SK-N-SH treated with all-trans-retinoic acid at 6 μM for 48 hours (cell line): Measurements from ENCODE around the gene EHD1.

Experiments used
- ATAC-seq: fragments of 200-7000 bp; cut with Tn5 transposase; 3 replicates; pipeline ENCODE4 v1.9.1; 2020; ENCODE audit warnings: mild to moderate bottlenecking, moderate library complexity
- BACH2 ChIP-seq: fragments of 250-450 bp; sonication (Bioruptor Pico); IDR thresholded peaks from 2 replicates; pipeline ENCODE4 v1.9.0; 2021; ENCODE audit warnings: mild to moderate bottlenecking, borderline replicate concordance
- CREB5 ChIP-seq: fragments of 250-450 bp; sonication (Bioruptor Pico); IDR thresholded peaks from 2 replicates; pipeline ENCODE4 v1.5.1; 2020; ENCODE audit warnings: low read depth, mild to moderate bottlenecking, moderate library complexity
- CSDC2 ChIP-seq: fragments of 250-450 bp; sonication (Bioruptor Pico); IDR thresholded peaks from 2 replicates; pipeline ENCODE4 v1.5.0; 2020; ENCODE audit warnings: mild to moderate bottlenecking, moderate library complexity
- CSRNP3 ChIP-seq: fragments of 250-450 bp; sonication (Bioruptor Pico); IDR thresholded peaks from 2 replicates; pipeline ENCODE4 v1.5.1; 2021; ENCODE audit warnings: mild to moderate bottlenecking, moderate library complexity
- ESRRG ChIP-seq: fragments of 250-450 bp; sonication (Bioruptor Pico); IDR thresholded peaks from 2 replicates; pipeline ENCODE4 v1.6.1; 2021; ENCODE audit warnings: mild to moderate bottlenecking
- GLIS3 ChIP-seq: fragments of 250-450 bp; sonication (Bioruptor Pico); IDR thresholded peaks from 2 replicates; pipeline ENCODE4 v1.5.0; 2020; ENCODE audit warnings: mild to moderate bottlenecking, moderate library complexity
- OSR1 ChIP-seq: fragments of 250-450 bp; sonication (Bioruptor Pico); IDR thresholded peaks from 2 replicates; pipeline ENCODE4 v1.8.0; 2022; ENCODE audit warnings: moderate library complexity, mild to moderate bottlenecking, inconsistent platforms
- PATZ1 ChIP-seq: fragments of 250-450 bp; sonication (Bioruptor Pico); IDR thresholded peaks from 2 replicates; pipeline ENCODE4 v1.8.0; 2020; ENCODE audit warnings: mild to moderate bottlenecking, moderate library complexity, borderline replicate concordance
- POU6F1 ChIP-seq: fragments of 250-450 bp; sonication (Bioruptor Pico); IDR thresholded peaks from 2 replicates; pipeline ENCODE4 v1.8.0; 2021; ENCODE audit warnings: low read depth, mild to moderate bottlenecking, moderate library complexity, borderline replicate concordance
- RARB ChIP-seq: fragments of 250-450 bp; sonication (Bioruptor Pico); IDR thresholded peaks from 2 replicates; pipeline ENCODE4 v1.8.0; 2021; ENCODE audit warnings: mild to moderate bottlenecking, moderate library complexity
- TCF4 ChIP-seq: fragments of 250-450 bp; sonication (Bioruptor Pico); IDR thresholded peaks from 2 replicates; pipeline ENCODE4 v1.8.0; 2021; ENCODE audit warnings: mild to moderate bottlenecking, moderate library complexity, borderline replicate concordance
- TOX ChIP-seq: fragments of 250-450 bp; sonication (Bioruptor Pico); IDR thresholded peaks from 2 replicates; pipeline ENCODE4 v1.8.0; 2021; ENCODE audit warnings: mild to moderate bottlenecking, moderate library complexity, borderline replicate concordance
- TSHZ2 ChIP-seq: fragments of 250-450 bp; sonication (Bioruptor Pico); IDR thresholded peaks from 2 replicates; pipeline ENCODE4 v1.5.0; 2020; ENCODE audit warnings: mild to moderate bottlenecking, moderate library complexity
- ZC3H10 ChIP-seq: fragments of 250-450 bp; sonication (Bioruptor Pico); IDR thresholded peaks from 2 replicates; pipeline ENCODE4 v1.5.1; 2021; ENCODE audit warnings: mild to moderate bottlenecking, moderate library complexity
- ZFP3 ChIP-seq: fragments of 250-450 bp; sonication (Bioruptor Pico); IDR thresholded peaks from 2 replicates; pipeline ENCODE4 v1.5.0; 2020; ENCODE audit warnings: mild to moderate bottlenecking, moderate library complexity
- ZFP30 ChIP-seq: fragments of 450-650 bp; formaldehyde crosslinking; IDR thresholded peaks from 2 replicates; pipeline ENCODE4 v1.5.0; 2022; ENCODE audit warnings: mild to moderate bottlenecking, moderate library complexity
- ZNF565 ChIP-seq: fragments of 450-650 bp; formaldehyde crosslinking; conservative IDR thresholded peaks from 2 replicates; pipeline ENCODE4 v1.5.0; 2020; ENCODE audit warnings: low read depth, mild to moderate bottlenecking, moderate library complexity
- ZNF70 ChIP-seq: fragments of 450-650 bp; formaldehyde crosslinking; IDR thresholded peaks from 2 replicates; pipeline ENCODE4 v1.5.0; 2020; ENCODE audit warnings: mild to moderate bottlenecking, moderate library complexity
- ZNF8 ChIP-seq: fragments of 450-650 bp; formaldehyde crosslinking; IDR thresholded peaks from 2 replicates; pipeline ENCODE4 v1.5.0; 2020; ENCODE audit warnings: mild to moderate bottlenecking, moderate library complexity

EHD1 gene

GRCh38 chr11:64827451-64827839 is 51.0 kb downstream of the EHD1 start:
- TF ChIP-seq ZNF565 (CRISPR knock-in tag): no peak
- TF ChIP-seq TCF4 (CRISPR knock-in tag): no peak
- no peak for TF ChIP-seq ZFP30 (CRISPR knock-in tag)
- ATAC-seq: no peak

GRCh38 chr11:64826578-64827450 is 51.6 kb downstream of the EHD1 start:
- no peak for TF ChIP-seq ZNF565 (CRISPR knock-in tag)
- TF ChIP-seq POU6F1 (CRISPR knock-in tag): no peak
- no peak for TF ChIP-seq ZNF70 (CRISPR knock-in tag)
- no peak for TF ChIP-seq ZFP30 (CRISPR knock-in tag)
- no peak for TF ChIP-seq OSR1
- no peak for TF ChIP-seq CREB5 (CRISPR knock-in tag)
- no peak for TF ChIP-seq TSHZ2 (CRISPR knock-in tag)
- no peak for TF ChIP-seq CSRNP3
- no peak for TF ChIP-seq RARB (CRISPR knock-in tag)
- TF ChIP-seq PATZ1 (CRISPR knock-in tag): no peak
- no peak for TF ChIP-seq TOX (CRISPR knock-in tag)
- TF ChIP-seq TCF4 (CRISPR knock-in tag): no peak
- TF ChIP-seq ZC3H10 (CRISPR knock-in tag): no peak
- TF ChIP-seq CSDC2 (CRISPR knock-in tag): no peak
- TF ChIP-seq GLIS3 (CRISPR knock-in tag): no peak
- no peak for TF ChIP-seq ZFP3 (CRISPR knock-in tag)
- TF ChIP-seq ZNF8 (CRISPR knock-in tag): no peak
- TF ChIP-seq BACH2 (CRISPR knock-in tag): no peak
- no peak for TF ChIP-seq ESRRG (CRISPR knock-in tag)
- no peak for ATAC-seq

- TF ChIP-seq TOX (CRISPR knock-in tag): no peak
- ATAC-seq: no peak
These were observed 52.4 kb downstream of the EHD1 start for GRCh38 chr11:64826062-64826461.
